Body of pancreas (tissue), 4 donors: Measurements from ENCODE around the gene DNAJC19.

Source experiments
- POLR2A ChIP-seq, 3 donors: fragments of 450-650 bp; IDR thresholded peaks; one replicate each; pipeline ENCODE4 v1.6.1; 2016; ENCODE audit warnings: antibody characterized with exemption in 3 of 3, mild to moderate bottlenecking in 2 of 3
- TF ChIP-seq, protein P1 (sequence below), 7 experiments: fragments of 450-650 bp in 4 of 7; fragments of 200-600 bp in 3 of 7; sonication (generic) in 3 of 7; IDR thresholded peaks; one replicate each; pipeline ENCODE4 v1.5.1; 2016 to 2019; ENCODE audit warnings: antibody characterized with exemption in 7 of 7

DNA sequence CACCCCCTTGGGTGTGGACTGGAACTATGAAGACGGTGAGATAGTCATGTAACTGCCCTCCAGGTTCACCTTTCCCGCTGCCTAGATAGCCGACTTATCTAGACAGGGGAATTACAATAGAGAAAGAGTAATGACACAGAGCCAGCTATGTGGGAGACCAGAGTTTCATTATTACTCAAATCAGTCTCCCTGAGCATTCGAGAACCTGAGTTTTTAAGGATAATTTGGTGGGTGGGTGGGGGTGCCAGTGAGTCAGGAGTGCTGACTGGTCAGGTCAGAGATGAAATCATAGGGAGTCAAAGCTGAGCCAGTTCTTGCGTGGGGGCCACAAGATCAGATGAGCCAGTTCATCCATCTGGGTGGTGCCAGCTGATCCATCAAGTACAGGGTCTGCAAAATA is 19.7 kb upstream of the DNAJC19 start:
- TF ChIP-seq, protein P1, sequence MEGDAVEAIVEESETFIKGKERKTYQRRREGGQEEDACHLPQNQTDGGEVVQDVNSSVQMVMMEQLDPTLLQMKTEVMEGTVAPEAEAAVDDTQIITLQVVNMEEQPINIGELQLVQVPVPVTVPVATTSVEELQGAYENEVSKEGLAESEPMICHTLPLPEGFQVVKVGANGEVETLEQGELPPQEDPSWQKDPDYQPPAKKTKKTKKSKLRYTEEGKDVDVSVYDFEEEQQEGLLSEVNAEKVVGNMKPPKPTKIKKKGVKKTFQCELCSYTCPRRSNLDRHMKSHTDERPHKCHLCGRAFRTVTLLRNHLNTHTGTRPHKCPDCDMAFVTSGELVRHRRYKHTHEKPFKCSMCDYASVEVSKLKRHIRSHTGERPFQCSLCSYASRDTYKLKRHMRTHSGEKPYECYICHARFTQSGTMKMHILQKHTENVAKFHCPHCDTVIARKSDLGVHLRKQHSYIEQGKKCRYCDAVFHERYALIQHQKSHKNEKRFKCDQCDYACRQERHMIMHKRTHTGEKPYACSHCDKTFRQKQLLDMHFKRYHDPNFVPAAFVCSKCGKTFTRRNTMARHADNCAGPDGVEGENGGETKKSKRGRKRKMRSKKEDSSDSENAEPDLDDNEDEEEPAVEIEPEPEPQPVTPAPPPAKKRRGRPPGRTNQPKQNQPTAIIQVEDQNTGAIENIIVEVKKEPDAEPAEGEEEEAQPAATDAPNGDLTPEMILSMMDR (IDR thresholded peaks at IDR 0.05), result no peak
- no peak for TF ChIP-seq POLR2A (IDR thresholded peaks at IDR 0.05)
